SK-N-MC (cell line): ENCODE results near the gene ARHGEF28.

Experiments used
- EZH2 ChIP-seq: fragments of 200-600 bp; sonication (generic); IDR thresholded peaks from one replicate; pipeline ENCODE4 v1.6.1; 2017; ENCODE audit warnings: antibody characterized with exemption
- FOXP2 ChIP-seq: optimal IDR thresholded peaks from 2 replicates; pipeline ENCODE3; 2011; ENCODE audit warnings: mild to moderate bottlenecking, moderate library complexity; ENCODE audit not compliant: insufficient read depth; ENCODE audit errors: extremely low read length, control extremely low read depth
- POLR2AphosphoS5 ChIP-seq: IDR thresholded peaks from 2 replicates; pipeline ENCODE4 v1.6.1; 2012; ENCODE audit warnings: mild to moderate bottlenecking, low read depth, low read length, borderline replicate concordance

DNA sequence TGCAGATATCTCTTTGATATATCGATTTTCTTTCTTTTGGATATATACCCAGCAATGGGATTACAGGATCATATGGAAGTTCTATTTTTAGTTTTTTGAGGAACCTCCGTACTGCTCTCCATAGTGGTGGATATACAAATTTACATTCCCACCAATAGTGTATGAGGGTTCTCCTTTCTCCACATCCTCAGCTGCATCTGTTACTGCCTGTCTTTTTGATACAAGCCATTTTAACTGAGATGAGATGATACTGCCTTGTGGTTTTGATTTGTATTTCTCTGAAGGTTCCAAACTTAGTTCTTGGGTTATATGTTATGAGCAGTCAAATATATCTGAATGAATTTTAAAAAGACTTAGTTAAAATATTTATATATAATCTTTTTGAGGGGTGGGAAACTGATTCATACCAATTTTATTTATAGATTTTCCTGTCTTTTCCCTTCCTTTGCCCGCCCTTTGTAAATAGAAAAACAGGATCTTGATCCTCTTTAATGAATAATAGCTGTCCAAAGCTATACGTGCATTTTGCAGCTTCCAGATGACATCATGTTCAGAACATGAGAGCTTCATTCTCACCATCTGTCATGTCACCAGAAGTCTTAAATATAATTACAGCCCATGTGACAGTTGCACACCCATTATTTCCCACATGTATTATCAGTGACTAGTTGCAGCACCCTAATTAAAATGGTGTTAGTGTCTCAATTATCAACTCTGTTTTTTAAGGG lies 6.2 kb upstream of the ARHGEF28 start:
- no peak for TF ChIP-seq EZH2
- TF ChIP-seq FOXP2: no peak
- no peak for TF ChIP-seq POLR2AphosphoS5
